GF-D8 (cell line): Measurements from ENCODE around the gene PTPRM.

Source experiments
- DNase-seq: peaks from one replicate; lab custom pipeline; 2025; lab: John Stamatoyannopoulos, UW

The PTPRM gene

DNA sequence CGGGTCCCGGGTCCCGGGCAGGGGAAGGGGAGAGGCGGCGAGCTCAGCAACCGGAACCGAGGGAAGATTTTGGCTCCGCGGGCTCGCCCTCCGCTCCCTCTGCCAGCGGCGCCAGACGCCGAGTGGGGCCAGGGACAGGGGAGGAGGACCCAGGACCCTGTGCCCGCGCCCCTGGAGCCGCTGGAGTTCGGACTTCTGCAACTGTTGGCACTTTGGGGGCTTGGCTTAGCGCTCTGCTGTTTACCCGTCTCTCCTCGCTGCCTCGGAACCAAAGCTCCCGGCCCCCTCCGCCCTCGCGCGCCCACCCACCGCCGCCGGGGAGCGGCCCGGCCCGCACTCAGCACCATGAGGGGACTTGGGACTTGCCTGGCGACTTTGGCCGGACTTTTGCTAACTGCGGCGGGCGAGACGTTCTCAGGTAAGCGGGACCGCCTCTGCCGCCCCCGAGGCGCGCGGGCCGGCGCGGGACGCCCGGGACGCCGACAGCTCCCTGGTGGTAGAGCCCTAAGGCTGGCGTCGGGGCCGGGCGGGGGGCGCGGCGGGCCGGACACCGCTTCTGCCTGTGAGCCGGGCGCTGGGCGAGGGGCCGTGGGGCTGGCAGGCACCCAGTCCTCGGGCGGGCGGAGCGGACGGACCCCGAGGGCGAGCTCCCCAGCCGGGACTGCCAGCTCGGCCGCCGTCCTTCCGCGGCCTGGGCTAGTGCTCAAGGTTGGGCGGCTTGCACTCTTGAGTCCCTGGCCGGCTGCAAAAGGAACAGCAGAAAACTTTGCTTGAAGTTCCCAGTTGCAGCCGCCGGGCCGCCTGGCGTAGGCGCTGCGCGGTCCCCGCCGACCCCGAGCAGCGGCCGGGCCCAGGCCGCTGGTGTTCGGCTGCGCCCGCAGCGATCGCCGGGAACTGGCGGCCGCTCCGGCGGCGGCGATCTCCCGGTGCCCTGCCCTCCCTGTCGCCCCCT lies 634 bp downstream of the PTPRM start:
- no peak for DNase-seq

DNA sequence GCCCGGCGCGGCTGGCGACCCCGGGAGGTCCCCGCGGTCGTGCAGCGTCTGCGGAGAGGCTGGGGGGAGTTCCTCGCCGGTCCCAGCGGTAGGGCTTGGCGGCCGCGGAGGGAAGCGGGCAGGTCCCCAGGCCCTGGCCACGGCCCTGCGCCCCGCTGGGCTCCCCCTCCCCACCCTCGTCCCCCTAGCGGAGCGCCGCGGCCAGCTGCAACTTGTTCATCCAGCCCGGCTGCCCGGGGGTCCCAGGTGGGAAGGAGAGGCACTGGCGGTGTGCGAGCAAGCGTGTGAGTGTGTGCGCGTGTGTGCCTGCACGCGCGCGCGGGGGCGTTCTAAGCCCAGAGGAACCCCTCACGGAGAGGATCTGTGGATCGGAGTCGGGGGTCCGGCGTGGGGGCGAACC lies 1.3 kb downstream of the PTPRM start:
- DNase-seq: no peak

DNA sequence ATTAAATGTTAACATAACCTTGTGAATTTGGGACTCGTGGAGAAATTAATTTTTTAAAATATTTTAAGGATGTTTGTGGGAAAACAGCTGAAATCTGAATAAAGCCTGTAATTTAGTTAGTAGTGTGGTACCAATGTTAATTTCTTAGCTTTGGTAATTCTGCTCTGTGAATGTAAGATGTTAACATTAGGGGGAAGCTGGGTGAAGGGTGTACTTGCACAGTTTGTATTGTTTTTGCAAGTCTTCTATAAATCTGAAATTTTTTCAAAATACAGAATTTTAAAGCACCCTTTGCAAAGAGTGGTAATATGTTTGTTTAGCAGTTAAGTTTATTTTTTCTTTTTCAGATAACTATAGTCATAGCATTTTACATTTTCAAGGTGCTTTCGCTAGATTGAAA lies 4.5 kb downstream of the PTPRM start:
- no peak for DNase-seq

DNA sequence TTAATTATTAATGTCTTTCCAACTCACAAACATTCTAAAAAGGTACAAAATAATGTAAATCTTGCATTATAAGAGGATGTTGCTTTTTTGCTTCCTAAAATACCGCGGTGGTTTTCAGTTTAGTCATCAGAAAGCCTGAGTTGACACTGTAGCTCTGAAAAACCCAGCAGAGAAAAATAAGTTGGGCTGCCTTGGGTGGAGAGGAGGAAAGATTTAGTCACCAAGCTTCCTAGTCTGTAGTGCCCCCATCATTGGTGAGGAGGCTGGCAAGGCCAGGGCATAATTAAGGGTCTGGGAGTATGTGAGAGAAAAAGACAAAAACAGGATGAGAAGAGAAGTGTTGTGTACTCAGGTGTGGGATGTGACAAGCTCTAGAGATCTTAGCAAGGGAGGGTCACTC lies 5.7 kb downstream of the PTPRM start:
- DNase-seq: no peak

DNA sequence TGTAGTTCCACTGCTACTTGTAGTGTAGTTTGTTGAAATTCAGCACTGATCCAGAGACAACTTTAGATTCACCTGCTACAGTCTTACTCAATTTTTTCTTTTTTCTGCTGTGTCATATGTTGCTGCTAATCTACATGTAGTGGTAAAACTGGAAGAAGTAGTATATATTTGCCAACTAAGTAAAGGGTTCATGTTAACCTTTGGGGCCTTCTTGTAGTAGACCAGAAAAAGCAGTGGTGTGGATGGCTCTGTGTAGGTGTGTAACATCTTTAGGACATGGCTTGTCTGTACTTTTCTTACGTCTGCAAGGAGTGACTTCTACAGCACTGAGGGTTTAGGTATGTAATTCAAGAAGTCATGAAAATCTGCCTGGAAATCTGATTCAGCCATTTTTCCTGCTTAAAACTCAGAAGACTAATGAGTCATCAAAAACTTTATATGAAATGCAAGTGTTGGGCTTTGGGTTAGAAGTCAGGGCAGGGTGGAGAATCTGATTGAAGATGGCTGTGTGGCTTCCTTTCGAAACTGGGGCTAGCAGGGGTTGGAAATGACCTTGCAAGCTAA lies 8.4 kb downstream of the PTPRM start:
- no peak for DNase-seq

DNA sequence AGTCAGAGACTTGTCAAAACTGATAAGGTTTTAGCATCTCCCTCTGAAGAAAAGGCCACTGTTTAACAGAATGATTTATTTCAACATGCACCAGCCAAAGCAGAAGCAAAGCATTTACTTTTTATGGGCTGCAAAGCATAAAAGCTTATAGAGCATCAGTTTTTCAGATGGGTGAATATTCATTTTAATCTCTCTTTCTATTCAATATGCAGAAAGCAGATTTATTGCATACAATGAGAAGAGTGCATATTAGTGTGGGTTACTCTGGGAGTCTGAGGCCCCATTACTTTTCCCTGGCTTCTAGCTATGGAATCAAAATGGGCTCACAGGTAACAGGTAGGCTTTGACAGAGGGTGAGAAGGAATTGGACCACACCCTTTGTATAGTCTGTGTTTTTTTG lies 9.0 kb downstream of the PTPRM start:
- no peak for DNase-seq

DNA sequence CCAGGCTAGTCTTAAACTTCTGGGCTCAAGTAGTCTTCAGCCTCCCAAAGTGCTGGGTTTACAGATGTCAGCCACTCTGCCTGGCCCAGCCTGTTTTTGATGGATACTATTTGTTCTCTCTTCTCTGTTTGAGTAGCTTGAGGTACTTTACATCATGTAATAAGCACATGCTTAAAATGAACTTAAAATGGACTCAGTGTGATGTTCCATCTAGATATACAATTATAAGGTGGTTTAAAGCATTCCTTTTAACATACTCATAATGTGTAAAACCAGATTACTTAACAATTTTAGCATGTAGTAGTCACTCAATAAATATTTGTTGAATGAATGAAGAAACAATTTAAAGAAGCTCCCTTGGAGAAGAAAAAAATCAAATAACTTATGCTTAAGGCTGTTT lies 9.6 kb downstream of the PTPRM start:
- no peak for DNase-seq

DNA sequence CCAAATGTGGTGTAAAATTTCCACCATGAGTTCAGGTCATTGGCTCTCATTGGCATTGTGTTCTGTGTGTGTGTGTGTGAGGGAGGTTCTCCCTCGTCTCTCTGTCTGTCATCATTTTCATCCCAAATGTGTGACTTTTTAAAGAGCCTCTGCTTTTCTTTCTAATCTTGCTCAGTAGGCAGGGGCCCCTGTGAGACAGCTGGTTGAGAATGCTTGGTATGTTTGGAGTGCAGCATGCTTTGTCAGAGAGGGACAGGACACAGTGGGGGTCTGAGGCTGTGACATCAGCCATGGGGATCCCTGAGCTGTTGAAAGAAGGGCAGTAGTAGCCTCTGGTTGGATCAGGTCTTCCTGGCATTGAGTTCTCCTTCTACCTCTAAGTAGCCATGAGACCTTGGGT lies 10.6 kb downstream of the PTPRM start:
- DNase-seq: no peak

DNA sequence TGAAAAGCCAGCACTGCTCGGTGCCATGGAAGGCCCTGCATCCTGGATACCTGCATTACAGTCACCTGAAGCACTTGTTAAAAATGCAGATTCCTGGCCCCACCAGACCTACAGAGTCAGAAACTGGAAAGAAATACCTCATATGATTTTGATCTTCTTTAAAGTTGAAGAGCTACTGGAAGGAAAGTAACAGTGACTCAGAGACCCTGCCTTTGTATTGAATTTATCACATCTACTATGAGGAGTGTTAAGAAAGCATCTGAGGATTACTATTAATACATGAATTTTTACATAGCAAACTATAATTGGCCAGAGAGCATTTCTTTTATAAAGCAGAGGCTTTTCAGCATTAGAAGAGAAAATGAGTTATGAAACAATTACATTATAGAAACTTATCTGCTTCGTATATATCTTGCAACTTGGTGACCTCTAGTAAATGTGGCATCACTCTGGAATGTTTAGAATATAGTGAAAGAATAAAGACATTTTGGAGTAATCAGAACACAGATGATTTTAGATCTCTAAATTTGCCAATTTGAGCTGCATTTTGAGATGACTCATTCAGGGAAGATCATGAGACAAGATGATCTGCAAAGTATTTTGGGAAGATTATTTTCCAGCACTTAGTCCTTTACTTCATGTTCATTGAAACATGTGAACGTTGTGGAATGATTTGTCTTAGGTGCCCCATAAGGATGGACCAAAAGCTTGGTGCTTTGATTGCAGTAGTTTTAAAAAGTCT lies 12.2 kb downstream of the PTPRM start:
- DNase-seq: no peak

DNA sequence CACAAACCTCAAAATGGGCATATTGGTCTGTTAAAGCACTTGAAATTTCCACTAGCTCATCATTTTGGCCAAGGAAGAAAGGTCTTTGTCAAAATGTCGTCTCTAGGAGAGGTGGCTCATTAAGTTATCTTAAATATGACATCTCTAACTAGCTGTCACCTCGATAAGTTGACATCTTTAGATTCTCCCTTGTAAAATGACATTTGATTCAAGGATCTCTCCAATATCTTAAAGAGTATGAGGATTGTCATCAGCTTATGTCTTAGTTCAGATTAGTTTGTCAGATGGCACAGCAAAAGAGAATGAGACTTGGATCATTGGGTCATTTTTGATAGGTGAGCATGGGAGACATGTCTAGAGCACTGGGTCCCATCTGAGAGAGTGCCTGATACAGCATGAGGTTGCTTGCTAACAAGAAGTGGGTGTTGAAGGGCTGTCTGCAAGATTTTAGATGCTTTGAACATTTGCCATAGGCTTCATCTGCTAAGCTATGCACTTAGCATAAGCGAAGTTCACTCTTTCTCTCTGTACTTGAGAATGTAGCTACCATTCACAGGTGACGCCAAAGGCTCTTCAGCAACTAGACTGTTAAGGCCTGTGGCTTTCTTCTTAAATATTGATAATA lies 12.9 kb downstream of the PTPRM start:
- DNase-seq: no peak

DNA sequence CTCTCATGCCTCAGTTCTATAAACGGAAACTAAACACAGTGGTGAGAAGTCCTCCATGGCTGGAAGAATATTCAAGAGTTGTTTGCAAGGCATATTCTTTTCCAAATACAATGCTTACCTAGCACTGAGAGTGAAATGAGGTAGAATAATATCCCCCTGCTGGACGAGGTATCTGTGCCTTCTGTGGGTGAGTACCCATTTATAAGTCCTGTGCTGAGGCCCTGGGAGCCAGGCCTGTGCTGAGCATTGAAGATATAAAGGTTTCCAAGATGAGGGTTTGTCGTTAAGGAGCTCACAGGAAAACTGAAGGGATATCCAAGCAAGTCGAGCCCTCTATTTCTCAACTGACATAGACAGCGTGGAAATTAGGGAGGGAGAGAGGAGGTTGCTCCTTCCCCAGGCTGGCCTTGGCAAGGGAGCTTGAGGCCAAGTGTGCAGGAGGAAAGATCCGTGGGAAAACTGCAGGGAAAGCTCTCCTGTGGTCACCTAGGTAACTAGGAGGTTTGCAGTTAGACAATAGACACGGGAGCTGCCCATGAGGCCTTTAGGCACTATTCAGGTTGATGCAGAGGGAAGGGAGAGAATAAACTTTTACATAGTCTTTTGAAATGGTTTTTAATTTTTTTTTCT lies 17.6 kb downstream of the PTPRM start:
- DNase-seq: no peak

DNA sequence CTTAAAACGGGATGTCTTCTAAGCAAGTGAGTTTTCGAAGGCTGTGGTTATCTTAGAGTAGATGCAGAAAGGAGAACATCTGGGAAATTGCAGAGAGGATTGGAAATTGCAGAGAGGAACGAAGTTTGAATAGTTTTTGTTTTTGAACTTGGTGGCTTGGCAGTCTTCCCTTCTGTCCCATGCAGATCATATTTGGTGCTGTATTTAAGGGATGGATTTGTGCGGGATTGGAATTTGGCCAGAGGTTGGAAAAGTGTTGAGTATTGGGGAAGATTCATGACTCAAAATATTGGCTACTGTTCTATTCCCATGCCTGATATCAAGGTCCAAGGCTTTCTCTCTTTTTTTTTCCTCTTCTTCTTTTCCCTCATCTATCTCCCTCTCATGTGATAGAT lies 18.2 kb downstream of the PTPRM start:
- no peak for DNase-seq

DNA sequence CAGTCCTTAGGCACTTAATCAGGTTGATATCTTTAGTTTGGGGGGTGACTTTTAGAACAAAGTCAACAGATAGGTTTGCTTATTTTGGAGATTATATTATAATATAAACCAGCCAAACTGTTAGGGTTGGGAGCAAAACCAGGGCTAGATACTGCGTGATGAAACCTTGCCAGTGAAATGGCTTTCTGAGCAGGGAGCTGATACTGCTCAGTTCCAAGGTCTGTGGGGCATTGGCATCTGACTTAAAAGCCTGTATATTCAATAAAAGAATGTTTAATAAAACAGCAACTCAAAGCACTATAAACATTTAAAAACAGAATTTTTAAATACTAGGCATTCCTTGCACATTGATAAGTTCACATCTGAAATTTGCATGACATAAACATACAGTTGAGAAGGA lies 19.3 kb downstream of the PTPRM start:
- DNase-seq: no peak

DNA sequence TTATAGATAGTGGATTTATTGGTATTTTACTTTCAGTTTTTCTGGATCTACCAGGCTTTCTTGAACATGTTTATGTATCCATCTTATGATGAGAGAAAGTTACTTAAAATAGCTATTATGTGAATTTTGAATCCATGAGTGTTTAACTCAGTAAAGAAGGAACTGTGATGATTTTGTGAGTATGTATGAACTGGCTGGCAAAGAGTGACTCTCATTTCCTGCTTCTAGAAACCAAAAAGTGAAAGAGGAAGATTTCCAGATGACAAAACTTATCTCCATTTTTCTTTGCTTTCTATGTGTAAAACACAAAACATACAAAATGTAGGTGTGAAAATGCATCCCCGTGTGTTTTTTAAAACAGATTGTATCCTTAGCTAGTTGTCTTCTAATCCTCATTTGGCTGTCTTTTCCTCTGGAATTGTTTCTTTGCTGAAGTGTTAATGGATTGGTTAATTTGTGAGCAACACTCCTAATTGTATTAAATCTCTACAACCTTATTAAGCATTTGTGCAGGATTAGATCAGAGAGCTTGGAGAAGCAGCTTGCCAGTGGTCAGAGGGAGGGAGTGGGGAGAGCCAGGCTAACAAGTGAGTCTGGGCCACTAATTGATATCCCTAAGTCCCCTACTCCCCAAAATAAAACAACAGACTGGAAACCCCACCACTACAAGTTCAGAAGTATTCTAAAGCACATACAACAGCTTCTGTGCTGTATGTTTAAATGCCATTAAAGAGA lies 23.9 kb downstream of the PTPRM start:
- no peak for DNase-seq

DNA sequence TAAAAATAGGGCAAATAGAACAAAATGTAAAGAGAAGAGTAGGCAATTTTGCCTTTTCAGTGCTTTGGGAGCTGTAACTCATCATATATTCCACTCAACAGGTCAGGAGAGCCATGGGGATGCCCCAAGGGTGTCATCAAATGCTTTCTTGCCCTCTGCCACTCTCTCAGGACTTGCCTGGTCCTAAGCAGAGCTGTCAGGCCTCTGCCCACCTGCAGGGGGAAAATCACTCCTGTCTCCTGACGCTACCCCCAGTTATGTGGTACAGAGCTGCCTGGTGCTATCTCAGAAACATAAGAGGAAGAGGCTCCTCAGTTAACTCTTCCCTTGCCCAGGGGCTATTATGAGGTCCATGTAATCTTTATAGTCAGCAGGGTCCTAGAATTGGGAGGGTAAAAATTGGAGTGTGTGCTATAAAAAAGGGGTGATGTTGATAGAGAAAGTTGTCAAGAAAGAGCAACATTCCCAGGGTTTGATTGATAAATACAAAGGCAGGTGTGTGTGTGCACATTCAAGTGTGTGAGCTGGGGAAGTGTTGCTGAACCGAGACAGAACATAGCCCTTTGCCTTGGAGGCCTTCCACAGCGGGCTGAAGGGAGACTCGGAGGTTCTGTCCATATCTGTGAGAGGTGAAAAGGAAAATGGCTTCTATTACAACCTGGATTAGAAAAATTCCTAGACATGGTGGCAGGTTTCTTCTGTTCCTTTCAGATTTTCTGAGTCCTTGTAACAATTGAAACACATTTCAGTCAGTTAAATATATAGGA lies 25.4 kb downstream of the PTPRM start:
- DNase-seq: no peak

DNA sequence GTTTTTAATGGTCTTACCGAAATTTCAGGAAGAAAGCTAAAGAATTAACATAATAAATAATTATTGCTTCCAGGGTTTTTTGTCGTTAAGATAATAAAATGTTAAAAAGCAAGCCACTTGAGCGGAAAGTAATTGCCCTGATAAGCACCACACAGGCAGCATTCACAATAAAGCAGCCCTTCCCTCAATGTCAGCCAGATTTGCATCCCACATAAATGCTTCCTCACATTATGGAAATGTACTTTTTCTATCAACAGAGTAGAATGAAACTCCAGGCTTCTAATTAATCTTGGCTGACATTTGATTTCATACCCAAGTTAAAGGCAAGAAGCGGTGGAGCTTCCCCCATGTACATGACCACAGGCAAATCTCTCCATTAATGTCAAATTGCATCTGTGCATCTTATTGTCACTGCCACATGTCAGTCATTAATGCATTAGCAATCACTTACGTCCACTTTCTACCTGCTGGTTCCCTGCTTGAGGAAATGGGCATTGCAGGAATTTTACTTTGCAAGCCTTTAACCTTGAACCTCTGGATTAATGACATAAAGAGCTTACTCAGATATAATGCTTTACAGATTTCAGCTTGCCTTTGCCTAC lies 26.2 kb downstream of the PTPRM start:
- no peak for DNase-seq

DNA sequence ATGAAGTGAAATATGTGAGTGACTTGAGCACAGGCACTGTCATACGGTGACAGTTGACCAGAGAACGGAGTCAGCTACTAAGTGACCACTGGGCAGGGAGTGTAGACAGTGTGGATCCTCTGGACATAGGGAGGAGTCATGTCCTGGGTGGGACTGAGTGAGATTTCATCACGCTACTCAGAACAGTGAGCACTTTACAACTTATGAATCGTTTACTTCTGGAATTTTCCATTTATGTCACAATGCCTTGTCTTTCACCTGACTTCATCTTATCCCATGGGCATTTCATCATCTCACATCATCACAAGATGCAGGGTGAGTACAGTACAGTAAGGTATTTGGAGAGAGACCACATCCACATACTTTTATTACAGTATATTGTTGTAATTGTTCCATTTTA lies 29.0 kb downstream of the PTPRM start:
- DNase-seq: no peak

DNA sequence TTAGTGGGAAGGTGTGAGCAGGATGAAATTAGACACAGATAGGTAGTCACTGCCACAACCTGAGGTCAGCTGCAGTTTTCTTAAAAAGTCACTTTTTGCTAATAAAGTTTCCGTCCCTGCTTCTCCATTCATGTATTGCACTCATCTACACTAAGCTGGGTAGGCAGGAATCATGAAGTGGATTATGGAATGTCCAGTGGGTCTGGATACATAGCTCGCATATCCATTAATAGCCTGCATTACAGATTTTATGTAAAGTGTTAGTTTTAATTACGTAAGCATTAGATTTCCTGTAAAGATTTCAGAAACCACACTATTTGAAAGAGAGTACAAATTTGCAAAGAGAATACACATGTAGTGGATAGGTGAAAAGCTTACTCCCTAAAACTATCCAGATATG lies 30.4 kb downstream of the PTPRM start:
- DNase-seq: no peak

DNA sequence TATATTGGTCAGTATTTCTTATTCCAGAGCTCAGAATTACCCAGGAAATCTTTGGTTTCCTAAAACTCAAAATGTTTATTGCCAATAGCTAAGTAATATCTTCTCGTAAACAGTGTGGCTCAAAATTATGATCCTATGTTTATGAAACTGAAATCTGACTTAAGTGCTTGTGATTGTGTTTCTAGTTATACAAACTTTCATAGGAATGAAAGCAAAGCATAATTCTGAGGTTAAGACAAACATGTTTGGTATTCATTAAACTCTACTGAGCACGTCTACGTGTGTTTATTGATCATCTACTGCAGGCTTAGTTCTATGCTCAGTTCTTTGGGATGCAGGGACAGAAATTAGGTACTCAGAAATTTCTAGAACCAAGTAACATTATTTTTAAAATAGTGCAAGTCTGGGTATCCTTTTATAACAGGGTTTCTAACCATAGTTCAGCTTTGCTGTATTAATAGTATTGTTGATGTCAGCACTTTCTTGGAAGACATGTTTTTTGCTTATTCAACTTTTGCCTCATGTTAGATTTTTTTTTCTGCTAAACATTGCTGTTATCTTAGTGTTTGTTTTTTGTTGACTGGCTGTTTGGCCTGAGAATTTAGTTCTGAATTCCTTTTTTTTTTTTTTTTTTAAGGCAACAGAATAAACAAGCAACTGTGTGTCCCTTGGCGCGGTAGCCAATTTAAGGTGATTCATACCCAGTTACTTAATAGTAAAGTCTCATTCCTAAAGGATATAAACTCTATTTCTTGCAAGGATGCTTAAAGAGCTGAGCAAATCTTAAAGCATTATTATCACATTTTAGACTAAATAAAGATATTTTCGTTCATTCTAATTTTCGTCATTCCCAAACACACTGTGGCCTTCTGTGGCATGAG lies 31.3 kb downstream of the PTPRM start:
- no peak for DNase-seq
